Activated naive CD4-positive, alpha-beta T cell treated with anti-CD3 and anti-CD28 coated beads for 36 hours (primary cell): ENCODE results near the gene RIPPLY3. TPM values are rescaled to one million over a fixed set of nuclear protein-coding genes. Genes with fewer than 3 reads are reported as not detected.
A peak's percentile ranks its signal among the peaks of the same experiment; 100 is the strongest.
"Not testable (repeated sequence)": the region's sequence is repeated elsewhere in the genome, so short reads cannot be mapped to it uniquely, and the experiment has no call there.

Source experiments
- CTCF ChIA-PET: fragments of 350-600 bp; sonication (Branson Sonifier 250); formaldehyde crosslinking; loops from one replicate; lab custom pipeline; 2021; ENCODE audit warnings: antibody characterized with exemption; lab: Charles Lee
- DNase-seq: peaks from one replicate; pipeline ENCODE4 v3.0.0-alpha.2; 2020
- H3K27ac Mint-ChIP-seq: one replicate; pipeline ENCODE4 v1.8.0; 2021; ENCODE audit warnings: mild to moderate bottlenecking, mixed read lengths
- H3K27me3 Mint-ChIP-seq: one replicate; pipeline ENCODE4 v1.8.0; 2021; ENCODE audit warnings: low read depth, mixed read lengths
- H3K36me3 Mint-ChIP-seq: one replicate; pipeline ENCODE4 v1.8.0; 2021; ENCODE audit warnings: low read depth, mixed read lengths
- H3K4me1 Mint-ChIP-seq: one replicate; pipeline ENCODE4 v1.8.0; 2021; ENCODE audit warnings: low read depth, mixed read lengths
- H3K4me3 Mint-ChIP-seq: one replicate; pipeline ENCODE4 v1.8.0; 2021; ENCODE audit warnings: mild to moderate bottlenecking, moderate library complexity, mixed read lengths
- H3K9me3 Mint-ChIP-seq: one replicate; pipeline ENCODE4 v1.8.0; 2021; ENCODE audit warnings: mixed read lengths
- intact Hi-C: fragments of 100-400 bp; cut with micrococcal nuclease; formaldehyde crosslinking; loops from one replicate; pipeline ENCODE4 v1.15.1; 2023
- total RNA-seq, 2 experiments: library from RNA; stranded (reverse); gene quantifications; one replicate each; pipeline ENCODE4 v1.2.3, GENCODE V29; 2021

Gene RIPPLY3
- total RNA-seq, 2 experiments from 2014 or later = 0.10 TPM; not detected in 1

DNA sequence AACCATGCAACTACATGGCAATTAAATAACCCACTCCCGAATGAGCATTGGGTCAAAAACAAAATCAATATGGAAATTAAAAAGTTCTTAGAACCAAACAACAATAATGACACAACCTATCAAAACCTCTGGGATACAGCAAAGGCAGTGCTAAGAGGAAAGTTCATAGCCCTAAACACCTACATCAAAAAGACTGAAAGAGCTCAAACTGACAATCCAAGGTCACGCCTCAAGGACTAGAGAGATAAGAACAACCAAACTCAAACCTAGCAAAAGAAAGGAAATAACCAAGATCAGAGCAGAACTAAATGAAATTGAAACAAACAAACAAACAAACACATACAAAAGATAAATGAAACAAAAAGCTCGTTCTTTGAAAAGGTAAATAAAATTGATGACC lies 43.2 kb downstream of the RIPPLY3 start:
- H3K4me1 Mint-ChIP-seq, H3K27me3 Mint-ChIP-seq, H3K36me3 Mint-ChIP-seq, intact Hi-C loops, H3K4me3 Mint-ChIP-seq, H3K9me3 Mint-ChIP-seq, H3K27ac Mint-ChIP-seq, DNase-seq: not testable (repeated sequence)
- CTCF ChIA-PET = interaction anchor here (0.9 kb wide), 1 partner anchor 40 kb away, joined by 3 read pairs; no protein-coding TSS in a partner anchor

DNA sequence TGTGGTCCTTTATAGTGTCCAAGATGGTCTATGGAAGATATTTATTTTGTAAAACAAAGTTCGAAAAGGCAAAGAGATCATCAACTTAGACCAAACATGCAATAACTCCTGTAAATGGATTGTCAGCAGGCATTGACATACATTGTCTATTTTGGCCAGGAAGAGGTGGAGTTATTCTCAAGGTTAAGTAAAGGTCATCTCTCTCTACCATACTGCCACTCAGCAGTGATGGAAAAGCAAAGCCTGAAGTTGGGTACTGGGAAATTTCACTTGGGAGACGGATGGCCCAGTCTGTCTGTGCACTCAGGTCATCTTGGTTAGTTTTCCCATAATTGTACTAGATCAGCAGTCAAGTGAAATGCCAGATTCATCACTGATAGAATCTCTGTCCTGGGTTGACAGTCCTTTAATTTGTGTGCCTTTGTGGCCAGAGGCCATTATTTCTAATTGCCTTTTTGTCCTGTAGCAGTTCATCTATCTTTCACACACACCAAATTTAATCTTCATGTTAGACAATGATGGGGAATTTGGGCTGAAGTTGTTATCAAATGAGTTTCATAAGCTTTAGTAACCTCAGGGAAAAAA lies 48.9 kb downstream of the RIPPLY3 start:
- Mint-ChIP-seq H3K27me3 (no peaks in the 10 kb centered on the region), H3K9me3 (no peaks in the 10 kb centered on the region), H3K36me3 (no peaks in the 10 kb centered on the region), H3K27ac (no peak overlapping the region), H3K4me1 (no peaks in the 10 kb centered on the region), H3K4me3 (no peak overlapping the region)
- CTCF ChIA-PET = no interaction called here
- DNase-seq = no peak
- intact Hi-C loops = no loop called here

GRCh38 chr21:37057614-37058013 lies 51.1 kb downstream of the RIPPLY3 start:
- DNase-seq = no peak
- Mint-ChIP-seq H3K9me3 (no peaks in the 10 kb centered on the region), H3K27me3 (no peaks in the 10 kb centered on the region), H3K4me3 (no peak overlapping the region), H3K27ac (no peak overlapping the region), H3K36me3 (no peaks in the 10 kb centered on the region), H3K4me1 (no peaks in the 10 kb centered on the region)
- intact Hi-C loops = no loop called here
- CTCF ChIA-PET = no interaction called here

- CTCF ChIA-PET = no interaction called here
Measured at GRCh38 chr21:37058261-37058660, 51.8 kb downstream of the RIPPLY3 start.

GRCh38 chr21:37059181-37059580 lies 52.7 kb downstream of the RIPPLY3 start:
- H3K9me3 Mint-ChIP-seq = no peaks in the 10 kb centered on the region
- intact Hi-C loops = no loop called here
- no peak overlapping the region for H3K4me3 Mint-ChIP-seq
- no peaks in the 10 kb centered on the region for H3K4me1 Mint-ChIP-seq
- CTCF ChIA-PET = no interaction called here
- H3K36me3 Mint-ChIP-seq = no peaks in the 10 kb centered on the region
- no peaks in the 10 kb centered on the region for H3K27me3 Mint-ChIP-seq
- no peak for DNase-seq
- no peak overlapping the region for H3K27ac Mint-ChIP-seq

More at GRCh38 chr21:37058261-37058660, 51.8 kb downstream of the RIPPLY3 start:
- DNase-seq = no peak
- Mint-ChIP-seq H3K4me3 (no peak overlapping the region), H3K9me3 (no peaks in the 10 kb centered on the region), H3K27me3 (no peaks in the 10 kb centered on the region), H3K4me1 (no peaks in the 10 kb centered on the region), H3K36me3 (no peaks in the 10 kb centered on the region), H3K27ac (no peak overlapping the region)
- intact Hi-C loops = no loop called here

GRCh38 chr21:37060296-37060695 lies 53.8 kb downstream of the RIPPLY3 start:
- Mint-ChIP-seq H3K36me3 (peaks cover 5% of the 10 kb centered on the region), H3K4me3 (no peak overlapping the region)

DNA sequence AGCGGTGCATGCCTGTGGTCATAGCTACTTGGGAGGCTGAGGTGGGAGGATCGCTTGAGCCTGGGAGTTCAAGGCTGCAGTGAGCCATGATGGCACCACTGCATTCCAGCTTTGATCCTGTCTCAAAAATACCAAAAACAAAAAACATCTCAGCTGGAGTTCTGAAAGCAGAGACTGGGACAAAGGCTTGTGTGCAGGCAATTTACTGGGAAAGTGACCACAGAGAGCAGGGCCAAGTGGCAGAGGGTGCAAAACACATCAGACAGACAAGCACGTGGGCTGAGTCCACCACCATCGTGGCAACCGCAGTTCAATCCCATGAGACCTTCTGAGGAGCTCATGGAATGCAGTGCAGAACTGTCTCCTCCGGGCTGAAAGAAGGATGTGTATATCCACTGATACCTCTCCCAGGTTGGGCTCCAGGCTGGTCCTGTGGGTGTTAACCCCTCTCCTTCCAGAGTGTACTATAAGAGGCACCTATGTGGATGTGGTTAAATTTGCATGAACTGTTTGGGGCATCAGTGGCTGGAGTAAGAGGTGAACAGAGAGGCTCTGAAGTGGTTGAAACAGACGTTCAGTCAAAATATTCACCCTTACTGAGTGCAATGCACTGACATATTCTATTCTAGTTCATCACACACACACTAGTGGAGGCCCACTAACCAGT lies 55.6 kb downstream of the RIPPLY3 start:
- Mint-ChIP-seq H3K27ac (no peak overlapping the region), H3K4me3 (no peak overlapping the region), H3K27me3 (no peaks in the 10 kb centered on the region), H3K4me1 (no peaks in the 10 kb centered on the region), H3K36me3 (peaks cover 7% of the 10 kb centered on the region), H3K9me3 (no peaks in the 10 kb centered on the region)
- CTCF ChIA-PET = no interaction called here
- intact Hi-C loops = no loop called here
- no peak for DNase-seq

More at GRCh38 chr21:37060296-37060695, 53.8 kb downstream of the RIPPLY3 start:
- no peak overlapping the region for H3K27ac Mint-ChIP-seq
- CTCF ChIA-PET = no interaction called here
- DNase-seq = peak; percentile 40
- no peaks in the 10 kb centered on the region for H3K4me1 Mint-ChIP-seq
- intact Hi-C loops = no loop called here
- no peaks in the 10 kb centered on the region for H3K27me3 Mint-ChIP-seq
- H3K9me3 Mint-ChIP-seq = no peaks in the 10 kb centered on the region

DNA sequence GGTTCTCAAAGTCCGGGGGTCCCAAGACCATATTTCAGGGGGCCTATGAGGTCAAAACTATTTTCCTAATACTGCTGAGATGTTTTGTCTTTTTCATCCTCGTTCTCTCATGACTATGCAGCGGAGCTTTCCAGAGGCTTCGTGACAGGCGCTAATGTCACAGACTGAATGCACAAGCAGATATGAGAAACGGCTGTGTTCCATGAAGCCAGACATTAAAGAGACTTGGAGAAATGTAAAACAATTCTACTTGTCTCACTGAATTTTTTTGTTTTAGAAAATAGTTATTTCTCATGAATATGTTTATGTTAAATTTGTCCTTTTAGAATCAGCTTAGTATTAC lies 56.1 kb downstream of the RIPPLY3 start:
- peaks cover 9% of the 10 kb centered on the region for H3K36me3 Mint-ChIP-seq
- H3K27ac Mint-ChIP-seq = no peak overlapping the region
- H3K4me1 Mint-ChIP-seq = no peaks in the 10 kb centered on the region
- CTCF ChIA-PET = no interaction called here
- H3K27me3 Mint-ChIP-seq = no peaks in the 10 kb centered on the region
- no peaks in the 10 kb centered on the region for H3K9me3 Mint-ChIP-seq
- DNase-seq = no peak
- intact Hi-C loops = no loop called here
- H3K4me3 Mint-ChIP-seq = no peak overlapping the region

- Mint-ChIP-seq H3K27me3 (no peaks in the 10 kb centered on the region), H3K36me3 (peaks cover 10% of the 10 kb centered on the region), H3K4me3 (no peak overlapping the region), H3K4me1 (no peaks in the 10 kb centered on the region), H3K9me3 (no peaks in the 10 kb centered on the region), H3K27ac (no peak overlapping the region)
- DNase-seq = no peak
- intact Hi-C loops = no loop called here
- CTCF ChIA-PET = no interaction called here
Measured at GRCh38 chr21:37063433-37063832, 56.9 kb downstream of the RIPPLY3 start.

GRCh38 chr21:37064841-37065240 lies 58.3 kb downstream of the RIPPLY3 start:
- intact Hi-C loops = no loop called here
- Mint-ChIP-seq H3K36me3 (peaks cover 18% of the 10 kb centered on the region), H3K27ac (no peak overlapping the region), H3K27me3 (no peaks in the 10 kb centered on the region), H3K4me3 (no peak overlapping the region), H3K9me3 (no peaks in the 10 kb centered on the region), H3K4me1 (peaks cover 1% of the 10 kb centered on the region)
- DNase-seq = no peak
- CTCF ChIA-PET = no interaction called here

DNA sequence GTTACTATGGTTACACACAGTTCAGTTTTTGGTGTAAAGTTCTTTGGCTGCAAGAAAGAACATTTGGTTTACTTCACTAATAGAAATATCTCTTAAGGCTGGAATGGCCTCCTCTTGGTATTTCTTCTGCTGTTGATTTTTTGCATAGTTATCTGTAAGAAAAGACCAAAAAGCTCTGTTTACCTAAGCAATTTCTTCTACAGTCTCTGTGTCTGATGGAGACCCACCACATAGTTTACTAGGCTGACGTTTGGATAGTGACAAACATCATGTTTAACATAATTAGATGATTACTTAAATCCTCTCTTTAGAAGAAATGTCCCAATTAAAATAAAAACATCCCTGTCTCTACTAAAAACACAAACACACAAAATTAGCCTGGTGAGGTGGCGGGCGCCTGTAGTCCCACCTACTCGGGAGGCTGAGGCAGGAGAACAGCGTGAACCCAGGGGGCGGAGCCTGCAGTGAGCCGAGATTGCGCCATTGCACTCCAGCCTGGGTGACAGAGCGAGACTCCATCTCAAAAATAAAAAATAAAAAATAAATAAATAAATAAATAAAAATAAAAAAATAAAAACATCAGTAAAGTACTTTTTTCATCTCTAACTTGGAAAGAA lies 59.2 kb downstream of the RIPPLY3 start:
- Mint-ChIP-seq H3K4me1 (peaks cover 7% of the 10 kb centered on the region), H3K4me3 (no peak overlapping the region), H3K27ac (no peak overlapping the region), H3K36me3 (peaks cover 20% of the 10 kb centered on the region), H3K9me3 (no peaks in the 10 kb centered on the region), H3K27me3 (no peaks in the 10 kb centered on the region)
- intact Hi-C loops = no loop called here
- DNase-seq = no peak
- CTCF ChIA-PET = interaction anchor here (0.7 kb wide), 1 partner anchor 84 kb away, joined by 3 read pairs; no protein-coding TSS in a partner anchor
